ENCODE data around the gene PDE11A.

The PDE11A gene

DNA sequence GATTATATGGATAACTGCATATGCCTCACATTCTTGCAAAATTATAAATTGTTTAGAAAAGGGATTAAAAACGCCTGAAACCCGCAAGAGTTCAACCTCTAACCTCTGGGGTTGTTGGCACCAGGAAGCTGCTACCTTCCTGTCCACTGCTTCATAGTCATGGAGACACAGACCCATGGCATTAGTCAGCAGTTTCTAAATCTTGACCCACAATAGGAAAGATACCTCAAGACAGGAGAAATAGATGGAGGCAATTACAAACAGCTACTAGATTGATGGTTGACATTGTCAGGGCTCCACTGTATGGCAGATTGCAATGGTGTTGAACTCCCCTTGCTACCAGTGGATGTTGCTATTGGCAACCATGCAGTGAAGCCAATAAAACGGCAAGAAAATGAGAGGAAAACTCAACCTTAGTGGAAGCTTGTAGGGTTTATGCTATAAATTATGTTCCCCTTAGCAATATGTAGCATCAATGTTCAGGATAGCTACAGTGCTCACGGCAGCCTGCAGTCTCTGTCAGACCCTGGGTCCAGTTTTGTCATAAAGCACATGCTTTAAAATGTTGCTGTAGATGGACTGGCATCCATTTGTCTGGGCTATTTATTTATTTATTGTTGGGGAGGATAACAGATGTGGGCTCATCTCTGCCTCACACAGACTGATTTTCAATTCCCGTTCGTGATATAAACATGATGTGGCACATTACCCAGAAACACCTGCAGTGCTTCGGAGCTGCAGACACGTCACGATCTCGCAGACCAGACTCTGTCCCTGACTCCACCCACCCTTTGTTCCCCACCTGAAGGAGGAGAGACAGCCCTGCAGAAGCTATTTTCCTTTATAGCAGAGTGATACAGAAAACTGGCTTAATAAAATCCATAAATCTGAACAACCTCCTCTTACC lies 446.6 kb downstream of the PDE11A start:
- no peak for DNase-seq (ENCODE audit: low spot score)

DNA sequence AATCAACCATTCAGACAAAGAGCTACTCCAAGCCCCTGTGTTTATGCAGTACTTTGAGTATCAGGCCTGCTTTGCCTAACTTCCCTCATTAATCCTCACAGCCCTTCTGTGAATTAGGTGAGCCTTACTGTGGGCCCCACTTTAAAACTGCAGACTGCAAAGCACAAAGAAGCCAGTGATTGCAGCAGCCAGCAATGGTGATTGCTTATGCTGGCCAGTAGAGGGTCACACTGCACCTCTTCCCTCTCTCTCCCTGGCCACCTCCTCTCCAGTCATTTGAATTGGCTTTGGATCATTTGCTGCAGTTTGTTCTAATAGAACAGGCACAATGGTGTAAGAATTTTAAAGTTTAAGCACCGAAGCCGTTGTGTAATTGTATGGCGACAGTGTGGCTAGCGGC lies 450.1 kb downstream of the PDE11A start:
- DNase-seq (ENCODE audit: low spot score), result no peak

DNA sequence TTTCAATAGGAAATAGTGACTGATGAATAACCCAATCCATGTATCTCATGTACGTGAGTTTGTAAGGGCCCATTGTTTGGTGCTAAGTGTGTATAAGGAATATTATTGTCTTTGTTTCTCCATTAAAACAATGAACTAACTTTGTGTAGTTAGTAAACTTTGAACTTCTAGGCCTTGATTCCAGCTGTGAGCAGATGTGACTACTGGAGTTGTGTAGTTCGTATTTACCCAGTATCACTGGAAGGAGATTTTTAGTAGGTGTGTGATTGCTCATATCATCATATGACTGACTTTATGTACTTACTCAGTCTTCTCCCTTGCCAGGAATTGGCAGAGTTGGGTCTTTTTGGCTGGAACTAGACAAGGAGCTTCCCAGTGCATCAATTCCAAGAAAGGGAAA lies 452.6 kb downstream of the PDE11A start:
- DNase-seq (ENCODE audit: low spot score), result no peak

DNA sequence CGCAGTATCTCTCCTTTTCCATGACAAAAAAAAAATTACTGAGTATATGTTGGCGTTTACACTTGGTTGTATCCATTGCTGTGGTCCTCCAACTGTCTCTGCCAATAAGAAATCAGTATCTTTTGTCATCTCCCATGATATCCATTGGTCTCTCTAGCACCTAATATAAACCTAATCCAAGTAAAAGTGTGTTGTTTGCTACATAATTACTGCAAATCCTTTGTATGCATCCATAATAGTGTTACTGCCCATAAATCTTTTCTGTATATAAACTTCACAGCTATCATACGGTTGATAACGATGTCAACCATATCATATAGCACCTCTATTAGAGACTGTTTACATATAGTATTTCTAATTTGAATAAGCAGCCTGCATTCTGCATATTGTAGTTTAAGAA lies 453.1 kb downstream of the PDE11A start:
- no peak for DNase-seq (ENCODE audit: low spot score)

DNA sequence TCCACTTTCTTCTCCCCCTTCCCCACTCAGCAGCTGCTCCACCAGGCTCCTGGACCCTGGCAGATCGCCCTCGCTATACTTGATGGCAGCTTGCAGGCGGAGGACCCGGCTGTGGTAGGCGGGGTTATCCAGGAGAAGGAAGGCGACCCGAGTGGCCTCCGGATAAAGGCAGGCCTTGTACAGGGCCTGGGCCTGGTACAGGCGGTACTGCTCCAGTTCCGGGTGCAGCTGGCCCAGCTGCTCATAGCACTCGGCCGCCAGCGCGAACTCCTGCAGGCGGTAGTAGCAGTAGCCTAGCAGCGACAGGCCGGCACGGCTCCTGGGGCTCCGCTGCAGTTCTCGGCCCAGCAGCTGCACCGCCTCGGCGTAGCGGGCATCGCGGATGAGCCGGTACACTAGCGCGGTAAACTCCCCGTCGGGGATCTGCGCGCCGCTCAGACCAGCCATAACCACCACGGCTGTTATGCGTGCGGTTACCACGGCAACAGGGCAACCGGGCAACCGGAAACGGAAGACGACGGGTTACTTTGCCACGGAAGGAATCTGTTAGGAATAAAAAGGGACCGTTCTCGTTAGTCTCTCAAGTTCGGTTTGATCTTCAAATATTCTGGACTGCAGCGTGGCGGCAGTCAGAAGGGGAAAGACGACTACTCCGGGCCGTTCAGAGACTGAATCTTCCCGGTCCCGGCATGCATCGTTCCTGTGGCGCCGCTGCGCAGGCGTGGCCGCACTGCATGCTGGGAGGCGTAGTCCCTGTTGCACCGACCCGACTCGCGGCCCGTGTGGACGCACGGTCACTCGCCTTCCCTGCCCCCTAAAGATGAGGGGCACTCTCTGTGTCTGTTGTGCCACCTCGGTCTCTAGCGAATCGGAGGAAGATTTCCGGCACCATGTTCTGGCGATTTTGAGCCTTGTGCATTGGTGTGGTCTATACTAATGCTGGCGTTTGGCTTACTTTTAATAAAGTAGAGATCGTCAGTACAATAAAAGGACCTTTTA lies 454.0 kb downstream of the PDE11A start:
- peak; percentile 93 for DNase-seq (ENCODE audit: low spot score)

DNA sequence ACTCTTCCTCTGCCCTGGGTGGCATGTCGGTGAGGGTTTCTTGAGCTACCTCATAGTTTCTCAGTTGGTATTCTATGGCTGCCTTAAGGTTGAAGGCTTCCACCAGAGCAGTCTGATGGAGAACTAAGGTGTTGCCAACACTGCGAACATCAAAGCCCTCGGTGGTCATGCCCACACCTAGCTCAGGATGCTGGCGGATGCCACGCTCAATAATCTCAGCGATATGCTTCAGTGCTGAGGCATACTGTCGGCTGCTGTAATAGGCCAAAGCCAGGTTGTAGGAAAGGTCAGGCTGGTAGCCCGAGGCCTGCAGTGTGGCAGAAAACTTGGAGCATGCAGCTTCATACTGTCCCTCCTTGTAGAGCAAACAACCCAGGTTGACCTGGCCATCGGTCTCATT lies 454.7 kb downstream of the PDE11A start:
- DNase-seq (ENCODE audit: low spot score), result no peak

DNA sequence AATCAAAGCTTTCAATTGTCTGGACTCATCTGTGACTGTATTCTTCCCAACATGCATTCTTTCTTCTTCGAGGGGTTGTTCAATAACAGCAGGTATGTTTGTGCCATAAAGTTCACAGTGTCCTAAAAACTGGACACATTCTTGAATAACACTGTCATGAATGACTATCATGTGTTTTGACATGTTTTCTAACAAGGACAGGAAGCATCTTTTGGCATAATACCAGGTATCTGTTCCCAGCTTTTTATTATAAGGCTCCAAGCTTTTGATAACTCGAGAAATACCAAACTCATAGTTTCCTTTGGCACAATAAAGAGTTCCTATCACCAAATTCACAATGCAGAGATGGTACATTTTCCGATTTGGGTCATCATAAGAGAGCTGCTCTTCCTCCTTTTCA lies 455.8 kb downstream of the PDE11A start:
- no peak for DNase-seq (ENCODE audit: low spot score)

DNA sequence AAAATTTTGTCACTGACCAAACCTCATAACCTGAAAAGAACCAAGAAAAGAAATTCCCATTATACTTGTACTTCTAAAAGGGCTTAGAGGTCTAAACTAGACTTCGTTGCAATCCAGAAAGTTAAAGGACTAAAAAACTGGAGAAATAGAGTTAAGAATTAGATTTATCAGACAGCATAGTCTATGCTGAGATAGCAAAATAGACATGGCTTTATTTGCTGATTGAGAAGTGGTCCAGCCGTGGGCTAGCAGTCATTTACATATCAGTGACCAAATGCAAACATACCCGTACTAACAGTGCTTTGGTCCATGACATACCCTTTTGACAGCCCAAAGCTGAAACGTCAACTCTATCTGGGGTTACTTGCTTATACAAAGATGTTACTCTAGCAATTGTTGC lies 456.5 kb downstream of the PDE11A start:
- no peak for DNase-seq (ENCODE audit: low spot score)

DNA sequence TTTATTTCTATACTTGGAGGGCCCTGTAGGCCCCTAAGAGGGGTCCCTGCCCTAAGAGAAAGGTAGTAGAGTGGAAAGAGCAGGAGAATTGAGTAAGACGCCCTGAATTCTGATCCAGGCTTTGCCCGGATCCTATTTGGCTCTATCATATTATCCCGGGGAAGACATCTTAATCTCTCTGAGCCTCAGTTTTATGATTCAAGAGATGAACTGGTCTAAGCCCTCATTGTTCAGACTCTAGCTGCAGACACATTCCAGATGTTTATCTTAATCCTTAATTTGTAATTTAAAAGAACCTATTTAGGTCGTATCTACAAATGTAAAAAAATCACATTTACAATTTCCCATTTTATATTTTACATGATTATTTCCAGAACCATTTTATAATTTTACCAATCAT lies 459.9 kb downstream of the PDE11A start:
- DNase-seq (ENCODE audit: low spot score), result no peak

DNA sequence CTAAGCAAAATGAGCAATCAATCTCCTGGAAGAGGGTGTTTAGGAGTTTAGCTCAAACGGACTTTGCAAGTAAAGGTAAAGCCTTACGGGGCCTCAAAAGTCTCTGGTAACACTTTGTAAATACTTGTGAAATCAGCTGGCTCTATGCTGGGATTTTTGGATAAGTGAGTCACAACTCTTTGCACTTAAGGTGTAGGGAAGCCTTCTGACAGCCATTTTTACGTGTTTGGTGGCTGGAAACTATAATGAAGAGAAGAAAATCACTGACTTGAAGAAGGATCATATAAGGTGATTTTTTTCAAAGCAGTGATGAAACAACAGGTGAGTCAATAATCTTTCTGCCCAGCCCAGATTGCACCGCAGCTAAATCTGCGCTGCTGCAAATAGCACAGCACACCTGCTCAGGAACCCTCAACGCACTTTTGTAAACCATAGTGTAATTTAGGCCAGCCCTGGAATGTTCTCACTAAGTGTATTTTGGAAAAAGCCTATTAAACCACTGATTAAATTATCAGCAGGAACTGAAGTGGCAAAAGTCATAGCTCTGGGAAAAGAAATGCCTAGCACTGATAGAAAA lies 461.2 kb downstream of the PDE11A start:
- DNase-seq (ENCODE audit: low spot score), result no peak

DNA sequence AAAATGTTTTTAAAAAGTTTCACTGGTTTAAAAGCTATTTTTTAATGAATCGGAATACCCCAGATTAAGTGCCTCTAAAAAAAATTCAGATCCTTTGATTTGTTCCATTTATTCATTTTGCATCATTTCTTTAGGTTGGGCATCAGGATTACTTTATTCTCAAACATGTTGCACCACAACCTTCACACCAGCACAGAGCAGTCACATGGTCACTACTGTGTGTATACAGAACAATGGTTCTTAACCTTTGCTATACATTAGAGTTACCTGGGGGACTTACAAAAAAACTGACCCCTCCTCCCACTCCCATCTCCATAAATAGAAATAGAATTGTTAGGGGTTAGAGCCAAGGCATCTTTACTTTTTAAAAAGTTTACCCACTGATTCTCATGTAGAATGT lies 461.8 kb downstream of the PDE11A start:
- no peak for DNase-seq (ENCODE audit: low spot score)

DNA sequence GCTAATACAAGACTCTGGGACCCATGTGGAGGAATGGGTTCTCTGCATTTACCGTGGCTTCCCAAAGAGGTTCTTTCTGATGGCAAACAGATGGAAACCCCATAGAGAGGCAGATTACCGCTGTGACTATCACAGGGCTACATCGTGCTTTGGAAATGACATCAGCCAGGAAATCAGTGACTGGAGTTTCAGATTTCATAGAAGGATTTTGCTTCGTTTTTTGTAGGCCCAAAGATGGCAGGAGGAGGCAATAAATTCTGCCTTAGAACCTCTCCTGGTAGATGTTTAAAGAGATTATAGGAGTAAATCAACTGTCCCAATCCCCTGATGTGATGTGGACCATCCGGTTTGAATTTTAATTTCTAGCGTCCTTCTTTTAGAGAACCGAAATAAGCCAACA lies 465.9 kb downstream of the PDE11A start:
- DNase-seq (ENCODE audit: low spot score), result no peak

DNA sequence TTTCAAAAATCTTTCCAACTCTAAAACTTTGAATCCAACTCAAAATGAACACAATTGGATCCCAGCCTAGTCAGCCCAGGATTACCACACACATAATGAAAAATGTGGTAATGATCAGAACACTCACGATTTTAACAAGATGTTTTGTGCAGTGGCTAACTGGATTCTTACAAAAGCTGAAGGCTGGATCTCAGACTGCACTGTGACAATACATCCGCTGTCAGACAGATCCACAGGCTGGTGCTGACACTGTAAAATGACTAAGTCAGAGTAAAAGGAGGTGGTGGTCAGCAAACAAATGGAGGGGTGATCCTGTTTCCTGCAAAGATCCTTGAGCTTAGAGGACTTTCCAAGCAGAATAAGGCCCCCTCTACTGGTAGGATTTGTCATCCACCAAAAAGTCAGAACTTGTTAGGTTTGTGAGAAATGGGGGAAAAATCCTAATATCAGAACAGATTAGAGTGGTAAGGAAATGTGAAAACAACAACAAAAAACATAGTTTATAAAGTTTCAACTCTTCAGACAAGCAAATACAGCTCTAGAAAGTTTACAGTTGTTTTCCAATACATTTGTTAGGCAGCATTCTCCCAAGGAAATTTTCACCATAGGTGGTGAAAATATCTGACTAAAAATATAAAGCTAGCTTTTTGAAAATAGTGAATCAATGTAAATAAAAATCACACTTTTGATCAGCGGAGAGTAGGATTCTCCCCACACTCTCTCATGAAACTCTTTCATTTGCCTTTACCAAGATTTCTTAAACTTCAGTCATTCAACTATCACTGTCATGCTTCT lies 468.1 kb downstream of the PDE11A start:
- peak; percentile 34 for DNase-seq (ENCODE audit: low spot score)

DNA sequence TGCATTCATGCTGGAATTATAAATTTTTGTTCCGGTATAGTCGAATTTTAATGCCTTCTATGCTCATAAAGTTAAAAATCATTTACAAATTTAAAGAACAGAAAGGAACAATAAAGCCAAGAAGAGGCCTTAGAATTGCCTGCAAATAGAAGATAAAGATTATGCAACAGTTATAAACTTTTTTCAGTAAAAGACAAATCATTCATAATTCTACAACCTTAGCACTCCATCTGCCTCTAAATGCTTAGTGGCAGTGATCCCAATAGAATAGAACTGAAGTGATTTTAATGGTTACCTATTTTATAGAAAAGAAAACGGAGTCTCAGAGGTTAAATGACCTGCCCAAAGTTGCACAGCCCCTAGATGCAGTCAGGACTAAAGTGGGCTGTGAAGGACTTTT lies 468.8 kb downstream of the PDE11A start:
- DNase-seq (ENCODE audit: low spot score), result no peak

DNA sequence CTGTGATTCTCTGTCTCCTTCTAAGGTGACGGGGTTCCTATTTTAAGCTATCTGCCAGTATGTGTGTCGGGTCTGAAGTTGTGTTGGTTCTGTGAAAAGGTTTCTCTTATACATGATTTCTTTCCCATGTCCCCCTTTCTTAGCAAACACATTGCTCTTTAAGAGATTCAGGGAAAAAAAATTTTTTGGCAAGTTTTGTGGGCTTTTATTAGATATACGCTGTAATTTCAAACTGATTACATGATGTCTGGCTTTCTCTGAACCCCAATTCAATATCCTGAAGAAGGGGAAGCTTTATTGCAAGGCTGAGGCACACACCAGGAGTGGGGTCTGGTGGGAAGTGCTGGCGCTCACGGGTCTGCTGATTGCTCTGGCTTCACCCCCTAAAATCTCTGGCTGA lies 469.4 kb downstream of the PDE11A start:
- DNase-seq (ENCODE audit: low spot score), result no peak

DNA sequence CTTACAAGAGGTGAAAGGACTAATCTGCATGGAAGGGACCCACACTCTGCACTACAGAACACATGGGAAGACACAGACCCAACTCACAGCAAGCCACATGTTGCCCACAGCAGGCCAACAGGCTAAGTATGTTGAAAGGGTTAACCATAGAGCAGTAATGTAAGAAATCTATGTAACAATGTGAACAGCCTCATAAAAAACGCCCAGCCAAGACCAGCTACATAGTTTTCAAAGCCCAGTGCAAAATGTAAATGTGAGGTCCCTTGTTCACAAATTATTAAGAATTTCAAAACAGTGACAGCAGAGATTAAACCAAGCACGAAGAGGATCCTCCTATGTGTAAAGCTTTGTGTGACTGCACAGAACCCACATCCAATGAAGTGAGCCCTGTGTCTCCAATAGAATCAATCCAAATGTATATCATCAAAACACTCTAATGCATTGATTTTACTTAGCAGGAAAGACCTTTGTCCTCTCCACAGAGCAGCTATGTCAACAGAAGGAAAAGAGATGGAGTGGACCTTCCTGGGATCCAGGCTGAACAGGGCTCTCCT lies 469.9 kb downstream of the PDE11A start:
- DNase-seq (ENCODE audit: low spot score), result no peak

DNA sequence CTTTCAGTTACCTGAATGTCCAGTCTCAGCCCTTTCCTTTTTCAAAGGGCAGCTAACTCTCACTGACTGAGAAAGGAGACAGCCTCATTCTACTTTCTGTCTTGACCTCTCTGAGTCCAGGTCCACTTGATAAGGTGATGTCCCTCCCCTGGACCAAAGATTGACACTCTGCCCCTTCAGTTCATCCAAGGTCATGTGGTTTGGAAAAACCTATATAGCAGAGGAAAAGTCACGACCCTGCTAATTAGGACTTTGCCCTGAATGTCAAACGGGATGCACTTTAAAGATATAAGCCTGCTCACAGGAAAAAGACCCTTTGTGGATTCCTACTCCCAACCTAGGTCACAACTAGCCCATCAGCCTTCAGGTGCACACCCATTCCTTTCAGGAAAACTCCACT lies 471.7 kb downstream of the PDE11A start:
- no peak for DNase-seq (ENCODE audit: low spot score)

DNA sequence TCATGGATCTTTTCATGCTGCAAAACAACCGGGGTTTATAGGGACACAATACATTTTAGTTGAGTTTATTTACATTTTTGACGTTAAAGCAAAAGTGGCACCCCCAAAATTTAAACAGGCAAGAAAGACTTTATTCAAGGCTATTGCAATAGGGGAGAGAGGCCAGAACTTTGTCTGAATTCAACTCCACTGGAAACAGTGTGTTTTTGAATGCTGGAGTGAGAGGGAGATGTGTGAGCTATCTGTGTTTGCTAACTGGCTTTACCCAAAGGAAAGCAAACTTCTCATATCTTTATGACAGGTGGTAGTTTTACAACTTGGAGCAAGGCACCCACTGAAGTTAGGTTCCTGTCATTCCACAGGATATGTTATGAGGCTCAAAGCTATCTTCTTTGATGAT lies 472.6 kb downstream of the PDE11A start:
- no peak for DNase-seq (ENCODE audit: low spot score)

DNA sequence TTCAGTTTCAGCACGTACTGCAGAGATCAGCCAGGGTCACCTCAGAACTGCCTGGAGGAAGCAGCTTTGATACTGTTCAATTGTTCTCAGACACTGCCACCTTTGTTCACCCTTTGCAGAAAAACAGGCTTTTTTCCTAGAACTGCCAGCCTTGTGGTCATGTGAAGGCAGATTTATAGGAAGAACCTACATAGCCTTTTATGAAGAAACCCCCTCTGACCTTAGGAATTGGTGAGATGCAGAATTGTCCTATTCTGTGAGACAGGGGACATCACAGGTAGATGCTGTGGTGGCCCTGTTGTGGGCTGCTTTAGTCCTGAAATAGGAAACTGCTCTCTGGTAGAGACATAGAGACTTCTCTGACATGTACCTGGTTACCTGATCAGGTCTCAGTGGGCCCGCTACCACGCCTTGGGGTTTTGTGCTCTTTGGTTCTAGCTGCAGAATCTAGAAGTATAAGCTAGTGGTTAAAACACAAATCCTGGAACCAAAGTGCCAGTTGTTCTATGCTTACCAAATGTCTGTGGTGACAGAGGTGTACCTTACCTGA lies 473.4 kb downstream of the PDE11A start:
- DNase-seq (ENCODE audit: low spot score), result no peak

DNA sequence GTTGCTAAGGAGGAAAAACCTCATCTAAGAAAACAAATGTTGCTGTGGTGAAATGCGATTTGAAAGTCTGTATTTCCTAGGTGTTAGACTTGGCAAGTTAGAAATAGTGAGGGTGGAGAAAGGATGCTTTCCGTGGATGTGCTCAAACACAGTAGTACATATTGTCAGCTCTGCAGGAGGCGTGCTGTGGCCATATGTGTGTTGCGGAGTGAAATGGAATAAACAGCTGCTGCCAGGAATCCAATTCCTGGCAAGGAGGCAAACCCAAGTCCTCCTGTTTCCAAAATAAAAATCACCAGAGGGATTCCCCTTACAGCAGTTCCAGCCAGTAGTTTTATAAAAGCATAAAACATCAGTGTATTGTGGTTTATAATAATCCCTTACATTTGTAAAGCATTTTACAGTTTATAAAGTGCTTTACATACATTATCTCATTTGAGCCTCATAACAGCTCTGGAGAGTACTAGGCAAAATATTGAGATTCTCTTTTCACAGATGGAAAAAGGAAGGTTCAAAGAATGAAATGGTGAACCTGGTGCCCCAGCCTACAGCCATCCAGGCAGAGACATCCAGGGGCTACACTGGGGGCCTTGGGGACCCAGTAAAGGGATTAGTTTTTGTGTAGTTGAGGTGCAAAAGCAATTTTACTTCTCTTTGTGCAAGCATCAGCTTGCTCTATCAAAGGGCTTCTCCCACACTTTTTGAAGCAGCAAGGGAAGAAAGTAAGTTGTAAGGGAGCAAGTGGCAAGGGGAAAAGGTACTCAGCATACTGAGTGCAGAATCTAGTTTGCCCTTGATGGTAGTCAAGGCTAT lies 474.0 kb downstream of the PDE11A start:
- DNase-seq (ENCODE audit: low spot score), result no peak

Data from putamen (tissue), 1 donor.